ENCODE data around the gene TMEM184B.

GRCh38 chr22:38249301-38249700, 23.5 kb downstream of the TMEM184B start:
- TF ChIP-seq, protein P1, sequence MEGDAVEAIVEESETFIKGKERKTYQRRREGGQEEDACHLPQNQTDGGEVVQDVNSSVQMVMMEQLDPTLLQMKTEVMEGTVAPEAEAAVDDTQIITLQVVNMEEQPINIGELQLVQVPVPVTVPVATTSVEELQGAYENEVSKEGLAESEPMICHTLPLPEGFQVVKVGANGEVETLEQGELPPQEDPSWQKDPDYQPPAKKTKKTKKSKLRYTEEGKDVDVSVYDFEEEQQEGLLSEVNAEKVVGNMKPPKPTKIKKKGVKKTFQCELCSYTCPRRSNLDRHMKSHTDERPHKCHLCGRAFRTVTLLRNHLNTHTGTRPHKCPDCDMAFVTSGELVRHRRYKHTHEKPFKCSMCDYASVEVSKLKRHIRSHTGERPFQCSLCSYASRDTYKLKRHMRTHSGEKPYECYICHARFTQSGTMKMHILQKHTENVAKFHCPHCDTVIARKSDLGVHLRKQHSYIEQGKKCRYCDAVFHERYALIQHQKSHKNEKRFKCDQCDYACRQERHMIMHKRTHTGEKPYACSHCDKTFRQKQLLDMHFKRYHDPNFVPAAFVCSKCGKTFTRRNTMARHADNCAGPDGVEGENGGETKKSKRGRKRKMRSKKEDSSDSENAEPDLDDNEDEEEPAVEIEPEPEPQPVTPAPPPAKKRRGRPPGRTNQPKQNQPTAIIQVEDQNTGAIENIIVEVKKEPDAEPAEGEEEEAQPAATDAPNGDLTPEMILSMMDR (IDR thresholded peaks at IDR 0.05), result no peak
- TF ChIP-seq POLR2A (IDR thresholded peaks at IDR 0.05), result no peak

Measured in ovary (tissue), 3 donors.